Fibroblast of gingiva (primary cell): ENCODE measurements around the gene DLGAP1.

Source experiments
- DNase-seq: peaks from one replicate; pipeline ENCODE4 v3.0.0-alpha.2; 2011; ENCODE audit warnings: low read depth

Gene DLGAP1

GRCh38 chr18:3773303-3773702, 681.8 kb downstream of the DLGAP1 start:
- peak; percentile 8 for DNase-seq

GRCh38 chr18:3771121-3771971, 683.8 kb downstream of the DLGAP1 start:
- peak; percentile 89 for DNase-seq

- DNase-seq = no peak
Measured at GRCh38 chr18:3761266-3761665, 693.8 kb downstream of the DLGAP1 start.

- no peak for DNase-seq
Measured at GRCh38 chr18:3760741-3761140, 694.4 kb downstream of the DLGAP1 start.

GRCh38 chr18:3759099-3759498, 696.0 kb downstream of the DLGAP1 start:
- no peak for DNase-seq

GRCh38 chr18:3758531-3758930, 696.6 kb downstream of the DLGAP1 start:
- no peak for DNase-seq

- DNase-seq = no peak
Measured at GRCh38 chr18:3757361-3757760, 697.7 kb downstream of the DLGAP1 start.

GRCh38 chr18:3753106-3753505, 702.0 kb downstream of the DLGAP1 start:
- no peak for DNase-seq

GRCh38 chr18:3748086-3748485, 707.0 kb downstream of the DLGAP1 start:
- no peak for DNase-seq

- peak; percentile 10 for DNase-seq
Measured at GRCh38 chr18:3747176-3747973, 707.7 kb downstream of the DLGAP1 start.

GRCh38 chr18:3742541-3742940, 712.6 kb downstream of the DLGAP1 start:
- no peak for DNase-seq

GRCh38 chr18:3741333-3741732, 713.8 kb downstream of the DLGAP1 start:
- no peak for DNase-seq

- DNase-seq = no peak
Measured at GRCh38 chr18:3728704-3729437, 726.2 kb downstream of the DLGAP1 start.

GRCh38 chr18:3727274-3727673, 727.8 kb downstream of the DLGAP1 start:
- no peak for DNase-seq

- DNase-seq = no peak
Measured at GRCh38 chr18:3726238-3726951, 728.7 kb downstream of the DLGAP1 start.

GRCh38 chr18:3725115-3725514, 730.0 kb downstream of the DLGAP1 start:
- no peak for DNase-seq

GRCh38 chr18:3723554-3723953, 731.6 kb downstream of the DLGAP1 start:
- no peak for DNase-seq

GRCh38 chr18:3722649-3723433, 732.3 kb downstream of the DLGAP1 start:
- no peak for DNase-seq

GRCh38 chr18:3721771-3722648, 733.1 kb downstream of the DLGAP1 start:
- no peak for DNase-seq
